DOHH2 (cell line): ENCODE results near the gene CACNG7.

Experiments used
- H3F3A ChIP-seq: fragments of 200-600 bp; sonication (generic), shearing (Covaris generic); 2 replicates; pipeline ENCODE4 v1.6.0; 2016; ENCODE audit warnings: antibody characterized with exemption, mild to moderate bottlenecking; ENCODE audit not compliant: control insufficient read depth, insufficient read depth
- H3K27ac ChIP-seq: fragments of 200-600 bp; sonication (generic); 2 replicates; pipeline ENCODE4 v1.5.1; 2014; ENCODE audit warnings: low read depth, mild to moderate bottlenecking, low read length, moderate library complexity
- H3K27me3 ChIP-seq: fragments of 200-600 bp; sonication (generic); 2 replicates; pipeline ENCODE4 v1.6.1; 2014; ENCODE audit warnings: mild to moderate bottlenecking, low read length, mixed read lengths; ENCODE audit not compliant: control insufficient read depth
- H3K36me3 ChIP-seq: fragments of 200-600 bp; sonication (generic); 2 replicates; pipeline ENCODE4 v1.6.1; 2014; ENCODE audit warnings: mild to moderate bottlenecking, low read length, moderate library complexity, mixed read lengths; ENCODE audit not compliant: control insufficient read depth
- H3K4me1 ChIP-seq: fragments of 200-600 bp; sonication (generic); 2 replicates; pipeline ENCODE4 v1.6.1; 2014; ENCODE audit warnings: mild to moderate bottlenecking, low read length, mixed read lengths; ENCODE audit not compliant: control insufficient read depth
- H3K4me2 ChIP-seq: fragments of 200-600 bp; sonication (generic); 2 replicates; pipeline ENCODE4 v1.6.0; 2014; ENCODE audit warnings: mild to moderate bottlenecking, low read length, moderate library complexity
- H3K4me3 ChIP-seq: fragments of 200-600 bp; sonication (generic); 2 replicates; pipeline ENCODE4 v1.5.1; 2014; ENCODE audit warnings: mild to moderate bottlenecking, low read length, mixed read lengths
- H3K79me2 ChIP-seq: fragments of 200-600 bp; sonication (generic); 2 replicates; pipeline ENCODE4 v1.6.1; 2014; ENCODE audit warnings: mild to moderate bottlenecking, low read length, mixed read lengths; ENCODE audit not compliant: control insufficient read depth
- H3K9me2 ChIP-seq: fragments of 200-600 bp; sonication (generic); replicated peaks from 2 replicates; pipeline ENCODE4 v1.6.1; 2014; ENCODE audit warnings: mild to moderate bottlenecking, low read length, mixed read lengths; ENCODE audit not compliant: control insufficient read depth
- H3K9me3 ChIP-seq: fragments of 200-600 bp; sonication (generic); 2 replicates; pipeline ENCODE4 v1.6.1; 2014; ENCODE audit warnings: antibody characterized with exemption, low read length, mixed read lengths; ENCODE audit not compliant: control insufficient read depth, insufficient read depth
- H4K20me1 ChIP-seq: fragments of 200-600 bp; sonication (generic); 2 replicates; pipeline ENCODE4 v1.6.0; 2014; ENCODE audit warnings: low read depth, mild to moderate bottlenecking, antibody characterized with exemption, low read length, moderate library complexity; ENCODE audit not compliant: control insufficient read depth, insufficient read depth
- CTCF ChIP-seq: fragments of 200-600 bp; sonication (generic); IDR thresholded peaks from one replicate; pipeline ENCODE4 v1.5.1; 2014; ENCODE audit warnings: antibody characterized with exemption, mild to moderate bottlenecking, low read depth, low read length; ENCODE audit not compliant: poor library complexity, severe bottlenecking
- EZH2phosphoT487 ChIP-seq: fragments of 200-600 bp; sonication (generic); IDR thresholded peaks from 2 replicates; pipeline ENCODE4 v1.6.1; 2017; ENCODE audit warnings: borderline replicate concordance, mild to moderate bottlenecking, antibody characterized with exemption, low read length, moderate library complexity, mixed read lengths

The CACNG7 gene, protein sequence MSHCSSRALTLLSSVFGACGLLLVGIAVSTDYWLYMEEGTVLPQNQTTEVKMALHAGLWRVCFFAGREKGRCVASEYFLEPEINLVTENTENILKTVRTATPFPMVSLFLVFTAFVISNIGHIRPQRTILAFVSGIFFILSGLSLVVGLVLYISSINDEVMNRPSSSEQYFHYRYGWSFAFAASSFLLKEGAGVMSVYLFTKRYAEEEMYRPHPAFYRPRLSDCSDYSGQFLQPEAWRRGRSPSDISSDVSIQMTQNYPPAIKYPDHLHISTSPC

GRCh38 chr19:53908935-53909415 is at the start of gene CACNG7:
CACNG7 (plus strand) TSS chr19:53909278; CDS start chr19:53912832, 3,554 bp downstream.
- no peak for TF ChIP-seq EZH2phosphoT487
- no peak for TF ChIP-seq CTCF
- Histone ChIP-seq H3K27me3 (no peaks in the 10 kb centered on the region), H3K4me2 (no peak within 1 kb of the TSS), H3K9me2 (no peaks in the 10 kb centered on the region), H3K4me3 (no peak within 1 kb of the TSS), H3K36me3 (no peaks in the 10 kb centered on the region), H3K4me1 (no peaks in the 10 kb centered on the region), H3F3A (no peaks in the 10 kb centered on the region), H3K9me3 (no peaks in the 10 kb centered on the region), H3K79me2 (no peaks in the 10 kb centered on the region), H4K20me1 (no peaks in the 10 kb centered on the region), H3K27ac (no peak within 1 kb of the TSS)

DNA sequence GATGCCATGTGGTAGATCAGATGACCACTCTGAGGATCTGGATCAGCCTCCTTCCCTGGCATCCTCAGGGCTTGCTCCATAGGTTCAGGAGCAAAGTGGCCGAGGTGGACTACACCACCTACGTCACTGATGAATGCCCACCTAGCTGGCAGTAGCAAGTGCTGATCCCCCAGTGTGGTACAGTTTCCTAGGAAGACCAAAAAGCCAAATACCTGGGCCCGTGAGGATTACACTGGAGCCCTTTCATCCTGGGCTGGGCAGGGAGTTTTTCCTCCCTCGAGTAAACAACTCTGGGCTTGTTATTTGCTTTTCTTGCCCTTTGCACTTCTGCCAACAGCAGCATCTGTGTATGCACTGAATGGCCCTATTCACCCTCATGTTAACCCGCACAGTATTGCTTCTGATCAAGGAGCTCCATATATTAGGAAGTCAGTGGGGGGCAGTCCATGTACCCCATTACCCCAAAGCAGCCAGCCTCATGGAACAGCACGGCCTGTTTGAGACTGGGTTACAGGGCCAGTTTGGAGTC is 44.7 kb upstream of the CACNG7 start:
- Histone ChIP-seq H4K20me1 (no peaks in the 10 kb centered on the region), H3K27me3 (peaks cover 17% of the 10 kb centered on the region), H3K36me3 (no peaks in the 10 kb centered on the region), H3K27ac (no peak overlapping the region), H3K9me2 (no peaks in the 10 kb centered on the region), H3K9me3 (no peaks in the 10 kb centered on the region), H3F3A (no peaks in the 10 kb centered on the region), H3K79me2 (no peaks in the 10 kb centered on the region), H3K4me3 (no peak overlapping the region), H3K4me1 (peaks cover 28% of the 10 kb centered on the region), H3K4me2 (no peak overlapping the region)
- TF ChIP-seq EZH2phosphoT487 (no peak), CTCF (no peak)

DNA sequence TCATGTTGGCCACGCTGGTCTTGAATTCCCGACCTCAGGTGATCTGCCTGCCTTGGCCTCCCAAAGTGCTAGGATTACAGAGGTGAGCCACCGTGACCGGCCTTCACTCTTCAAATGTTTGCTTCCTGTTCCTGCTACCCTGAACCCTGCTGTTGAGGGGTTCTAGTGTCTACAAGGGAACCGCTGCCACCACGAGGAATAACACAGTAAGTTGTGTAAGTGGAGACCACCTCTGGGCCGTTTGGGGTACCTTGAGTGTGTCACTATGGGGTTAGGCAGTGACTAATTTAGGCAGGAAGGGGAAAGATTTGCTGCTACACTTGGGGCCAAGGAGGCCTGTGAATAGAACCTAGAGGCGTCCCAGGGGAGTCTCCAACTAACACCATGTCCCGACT is 43.6 kb upstream of the CACNG7 start:
- H3K4me1 ChIP-seq: peaks cover 31% of the 10 kb centered on the region
- H3K9me3 ChIP-seq: no peaks in the 10 kb centered on the region
- no peak overlapping the region for H3K27ac ChIP-seq
- TF ChIP-seq EZH2phosphoT487 (no peak), CTCF (no peak)
- H3K27me3 ChIP-seq: peaks cover 17% of the 10 kb centered on the region
- no peaks in the 10 kb centered on the region for H4K20me1 ChIP-seq
- H3K79me2 ChIP-seq: no peaks in the 10 kb centered on the region
- no peaks in the 10 kb centered on the region for H3F3A ChIP-seq
- H3K4me2 ChIP-seq: no peak overlapping the region
- no peak overlapping the region for H3K4me3 ChIP-seq
- H3K9me2 ChIP-seq: no peaks in the 10 kb centered on the region
- H3K36me3 ChIP-seq: no peaks in the 10 kb centered on the region
